Measurements from ENCODE around the gene XXYLT1.

XXYLT1 gene

DNA sequence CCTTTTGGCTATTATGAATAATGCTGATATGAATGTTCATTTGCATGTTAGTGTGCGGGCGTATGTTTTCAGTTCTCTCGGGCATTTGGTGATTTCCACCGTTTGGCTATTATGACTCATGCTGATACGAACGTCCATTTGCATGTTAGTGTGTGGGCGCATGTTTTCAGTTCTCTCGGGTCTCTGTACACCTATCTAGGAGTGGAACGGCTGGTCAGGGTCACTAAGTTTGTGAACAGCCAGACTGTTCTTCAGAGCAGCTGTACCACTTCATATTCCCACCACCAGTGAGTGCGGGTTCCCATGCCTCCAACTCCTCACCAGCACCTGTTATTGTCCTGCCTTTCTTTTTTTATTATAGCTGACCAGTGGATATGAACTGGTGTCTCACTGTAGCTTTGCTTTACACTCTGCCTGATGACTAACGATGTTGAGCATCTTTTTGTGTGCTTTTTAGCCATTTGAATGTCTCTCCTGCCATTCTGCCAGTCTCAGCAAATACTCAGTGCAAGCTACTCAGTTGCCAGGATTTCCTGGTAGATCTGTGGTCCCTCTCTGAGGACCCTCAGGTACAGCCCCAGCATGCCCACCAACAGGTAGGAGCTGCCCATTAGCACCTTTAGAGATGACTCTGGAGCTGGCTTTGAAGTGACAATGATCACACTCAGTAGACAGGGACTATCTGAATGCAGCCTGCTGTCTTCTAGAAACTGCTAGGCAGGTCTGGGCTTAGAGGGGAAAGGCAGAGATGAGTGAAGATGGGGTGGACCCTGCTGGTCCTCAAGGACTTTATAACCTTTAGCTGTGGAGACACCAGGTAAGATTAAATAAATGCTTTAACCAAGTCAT, 141.1 kb downstream of the XXYLT1 start:
- DNase-seq (ENCODE audit: low spot score) = no peak

- DNase-seq (ENCODE audit: low spot score) = no peak
Measured at GRCh38 chr3:195129072-195129643, 141.8 kb downstream of the XXYLT1 start.

- DNase-seq (ENCODE audit: low spot score) = no peak
Measured at GRCh38 chr3:195128255-195129071, 142.5 kb downstream of the XXYLT1 start.

DNA sequence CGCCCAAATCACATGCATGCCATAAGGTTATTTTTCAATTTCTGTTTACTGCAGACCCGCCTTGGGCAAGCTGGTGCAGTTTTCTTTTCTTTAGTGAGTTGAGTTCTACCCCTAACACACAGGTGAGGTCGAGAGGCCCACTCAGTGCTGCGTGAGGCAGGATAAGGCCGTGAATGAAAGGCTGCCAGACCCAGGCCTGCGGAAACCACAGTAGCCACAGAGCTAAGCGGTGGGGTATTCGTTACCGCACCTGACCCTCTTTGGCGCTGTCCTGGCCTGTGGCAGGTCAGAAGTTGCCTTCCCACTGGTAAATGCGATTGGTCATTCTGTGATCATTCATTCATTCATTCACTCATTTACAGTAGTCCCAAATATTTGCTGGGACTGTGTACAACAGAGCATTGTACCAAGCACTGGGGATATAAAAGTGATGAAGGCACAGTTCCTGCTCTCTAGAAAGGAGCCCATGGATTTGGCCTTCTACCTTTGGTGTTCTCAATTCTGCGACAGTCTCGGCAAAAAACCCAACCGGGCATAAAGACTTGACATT, 144.8 kb downstream of the XXYLT1 start:
- DNase-seq (ENCODE audit: low spot score) = no peak

- DNase-seq (ENCODE audit: low spot score) = no peak
Measured at GRCh38 chr3:195125646-195126045, 145.3 kb downstream of the XXYLT1 start.

- DNase-seq (ENCODE audit: low spot score) = no peak
Measured at GRCh38 chr3:195124378-195124992, 146.5 kb downstream of the XXYLT1 start.

DNA sequence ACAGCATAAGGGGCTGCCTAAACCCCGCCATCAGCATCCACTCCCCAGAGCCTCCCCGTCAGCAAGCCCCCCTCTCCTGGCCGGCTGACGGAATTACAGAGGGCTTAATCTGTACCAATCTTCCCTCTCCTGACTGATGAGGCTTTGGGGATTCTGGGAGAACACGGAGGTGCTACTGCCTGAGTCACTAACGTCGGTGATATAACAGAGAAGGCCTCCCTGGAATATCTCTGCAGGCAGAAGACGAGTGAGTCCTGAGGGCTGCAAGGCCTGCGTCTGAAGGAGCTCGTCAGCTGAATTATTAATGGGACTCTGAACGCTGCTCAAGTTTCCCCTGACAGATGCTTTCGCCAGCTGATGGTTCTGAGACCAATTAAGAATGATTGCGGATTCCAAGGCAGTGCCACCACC, 147.7 kb downstream of the XXYLT1 start:
- no peak for DNase-seq (ENCODE audit: low spot score)

- no peak for DNase-seq (ENCODE audit: low spot score)
Measured at GRCh38 chr3:195122261-195122660, 148.7 kb downstream of the XXYLT1 start.

DNA sequence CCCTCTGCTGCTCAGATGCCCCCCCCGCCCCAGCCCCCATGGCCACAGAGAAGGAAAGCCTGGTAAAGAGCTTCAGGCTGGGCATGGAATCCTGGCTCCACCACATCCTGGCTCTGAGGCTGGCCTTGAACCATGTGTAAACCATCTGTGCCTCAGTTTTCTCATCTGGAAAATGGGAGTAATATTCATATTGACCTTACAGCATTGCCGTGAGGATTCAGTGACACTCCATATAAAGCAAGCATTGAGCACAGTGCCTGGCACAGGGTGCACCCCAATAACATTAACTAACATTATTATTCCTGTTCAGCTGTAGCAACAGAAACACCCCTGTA, 150.7 kb downstream of the XXYLT1 start:
- DNase-seq (ENCODE audit: low spot score) = no peak

- DNase-seq (ENCODE audit: low spot score) = no peak
Measured at GRCh38 chr3:195119461-195120266, 151.3 kb downstream of the XXYLT1 start.

- DNase-seq (ENCODE audit: low spot score) = no peak
Measured at GRCh38 chr3:195118671-195119070, 152.3 kb downstream of the XXYLT1 start.

DNA sequence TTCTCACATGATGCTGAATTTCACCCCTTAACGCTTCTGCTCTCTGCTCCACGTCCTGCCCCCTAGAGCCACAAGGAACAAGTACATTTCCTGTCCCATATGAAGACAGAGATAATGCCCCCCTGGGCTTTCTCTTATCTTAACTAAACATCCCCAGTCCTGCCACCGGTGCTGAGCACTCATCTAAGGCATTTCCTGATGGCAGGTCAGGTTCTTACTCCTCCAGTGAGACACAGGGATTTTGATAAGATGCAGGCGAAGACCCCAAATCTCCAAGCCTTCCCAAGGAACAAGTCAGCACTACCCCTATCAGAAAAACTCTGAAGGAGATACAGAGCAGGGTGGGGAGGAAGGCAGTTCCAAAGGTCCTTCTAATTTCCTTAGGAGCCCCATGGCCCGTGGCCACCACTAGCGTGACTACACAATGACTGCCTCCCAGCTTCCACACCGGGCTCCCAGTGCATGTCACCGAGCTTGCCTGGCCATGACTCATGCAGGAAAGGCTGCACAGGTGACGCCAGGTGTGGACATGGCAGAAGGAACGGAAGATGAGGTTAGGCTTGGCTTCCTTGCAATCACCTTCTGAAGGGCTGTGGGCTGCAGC, 152.9 kb downstream of the XXYLT1 start:
- no peak for DNase-seq (ENCODE audit: low spot score)

- no peak for DNase-seq (ENCODE audit: low spot score)
Measured at GRCh38 chr3:195116407-195117185, 154.4 kb downstream of the XXYLT1 start.

GRCh38 chr3:195115600-195116406, 155.2 kb downstream of the XXYLT1 start:
- no peak for DNase-seq (ENCODE audit: low spot score)

DNA sequence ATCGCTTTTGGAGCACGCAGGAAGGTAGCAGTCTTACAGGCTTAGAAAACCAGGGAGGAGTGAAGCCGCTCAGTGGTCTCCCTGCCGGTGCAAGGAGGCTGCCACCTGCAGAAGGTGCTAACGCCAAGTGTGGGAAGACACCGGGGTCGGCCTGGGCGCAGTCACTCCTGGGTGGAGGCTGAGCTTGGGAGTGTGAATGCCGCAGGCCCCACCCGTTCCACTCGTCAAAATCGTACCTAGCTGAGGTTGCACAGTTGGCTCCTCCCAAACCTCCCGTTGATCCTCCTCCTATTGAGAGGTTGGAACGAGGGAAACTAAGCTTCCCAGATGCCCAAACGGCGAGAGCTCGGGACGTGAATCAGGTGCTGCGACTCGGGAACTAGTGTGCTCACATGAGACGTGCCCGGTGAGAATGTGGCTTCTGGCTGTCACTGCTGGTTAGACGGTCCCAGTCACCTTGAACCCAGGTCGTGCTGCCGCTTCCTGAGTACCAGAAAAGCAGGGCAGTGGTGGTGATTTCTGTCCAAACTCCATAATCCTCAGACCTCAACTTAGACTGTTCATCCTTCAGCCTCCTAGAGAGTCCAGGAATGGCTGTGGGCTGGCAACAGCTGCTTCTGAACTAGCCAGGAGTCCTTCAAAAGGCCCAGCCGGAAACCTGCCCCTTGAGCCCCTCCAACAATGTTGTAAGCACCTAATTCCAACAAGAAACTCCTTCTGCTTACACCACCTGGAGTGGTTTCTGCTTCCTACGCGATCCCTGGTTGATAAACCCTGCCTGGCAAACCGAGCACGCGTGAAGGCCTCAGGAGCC, 156.0 kb downstream of the XXYLT1 start:
- DNase-seq (ENCODE audit: low spot score) = no peak

DNA sequence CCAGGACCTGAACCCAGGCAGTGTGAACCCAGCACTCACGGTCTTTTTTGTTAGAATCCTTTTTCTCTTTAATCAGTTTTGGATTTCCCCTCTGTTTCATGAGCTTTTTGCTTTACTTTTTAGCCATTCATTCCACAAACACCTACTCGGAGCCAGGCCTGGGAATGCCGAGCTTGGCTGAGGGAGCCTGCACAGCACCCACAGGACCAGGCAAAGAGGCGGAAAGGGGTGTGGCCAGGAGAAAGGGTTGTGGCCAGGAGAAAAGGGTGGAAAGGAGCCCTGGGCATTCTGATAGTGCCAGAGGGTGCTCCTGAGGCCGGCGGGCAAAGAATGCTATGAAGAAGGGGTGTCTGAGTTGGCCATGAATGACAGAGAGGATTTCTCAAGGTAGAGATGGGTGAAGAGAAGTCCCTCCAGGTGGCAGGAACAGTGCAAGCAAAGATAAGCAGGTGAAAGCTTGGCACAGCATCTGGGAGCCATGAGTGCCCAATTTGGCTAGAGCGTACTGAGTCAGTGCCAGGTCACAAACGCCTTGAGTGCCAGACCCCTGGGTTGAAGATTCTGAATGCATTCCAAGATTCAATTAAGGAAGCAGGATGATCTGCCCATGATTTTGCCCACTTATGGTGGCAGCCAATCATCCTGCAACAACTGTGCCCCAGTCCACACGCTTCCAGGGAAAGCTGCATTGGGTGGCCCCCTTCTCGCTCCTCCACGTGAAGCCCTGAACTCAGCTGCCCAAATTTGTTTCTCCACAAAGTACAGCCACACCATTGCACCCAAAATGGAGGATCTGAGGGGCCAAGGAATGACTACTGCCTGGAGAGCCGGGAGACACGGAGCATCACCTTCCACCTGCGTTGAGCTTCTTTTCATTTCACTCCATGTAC, 157.2 kb downstream of the XXYLT1 start:
- DNase-seq (ENCODE audit: low spot score) = no peak

GRCh38 chr3:195113048-195113447, 157.9 kb downstream of the XXYLT1 start:
- DNase-seq (ENCODE audit: low spot score) = no peak
